ENCODE data around the gene C17orf114. TPM values are rescaled to one million over a fixed set of nuclear protein-coding genes. Genes with fewer than 3 reads are reported as not detected.

Gene C17orf114

DNA sequence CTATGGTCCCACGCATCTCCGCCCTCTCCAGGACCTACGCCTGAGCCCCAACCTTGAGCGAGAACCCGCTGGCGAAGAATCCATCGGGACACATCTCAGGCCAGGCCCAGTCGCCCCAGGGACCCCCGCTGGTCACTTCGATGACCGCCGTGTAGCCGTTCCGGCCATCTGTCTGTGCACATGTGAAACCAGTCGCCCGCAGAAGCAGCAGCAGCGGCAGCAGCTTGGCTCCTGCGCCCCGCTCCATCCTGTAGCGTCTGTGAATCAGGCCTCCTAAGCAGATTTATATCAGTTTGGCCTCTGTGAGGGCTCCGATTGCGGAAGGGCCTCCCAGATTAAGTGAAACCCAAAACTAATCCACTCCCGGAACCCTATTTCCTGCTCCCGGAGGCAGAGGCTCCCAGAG lies 16.0 kb downstream of the C17orf114 start, which contains the start of gene VMO1:
VMO1 (minus strand) TSS at position 259 of the 406 bp plus-strand sequence; CDS start at position 247, 12 bp downstream.
- DNase-seq, result peak; percentile 38

DNA sequence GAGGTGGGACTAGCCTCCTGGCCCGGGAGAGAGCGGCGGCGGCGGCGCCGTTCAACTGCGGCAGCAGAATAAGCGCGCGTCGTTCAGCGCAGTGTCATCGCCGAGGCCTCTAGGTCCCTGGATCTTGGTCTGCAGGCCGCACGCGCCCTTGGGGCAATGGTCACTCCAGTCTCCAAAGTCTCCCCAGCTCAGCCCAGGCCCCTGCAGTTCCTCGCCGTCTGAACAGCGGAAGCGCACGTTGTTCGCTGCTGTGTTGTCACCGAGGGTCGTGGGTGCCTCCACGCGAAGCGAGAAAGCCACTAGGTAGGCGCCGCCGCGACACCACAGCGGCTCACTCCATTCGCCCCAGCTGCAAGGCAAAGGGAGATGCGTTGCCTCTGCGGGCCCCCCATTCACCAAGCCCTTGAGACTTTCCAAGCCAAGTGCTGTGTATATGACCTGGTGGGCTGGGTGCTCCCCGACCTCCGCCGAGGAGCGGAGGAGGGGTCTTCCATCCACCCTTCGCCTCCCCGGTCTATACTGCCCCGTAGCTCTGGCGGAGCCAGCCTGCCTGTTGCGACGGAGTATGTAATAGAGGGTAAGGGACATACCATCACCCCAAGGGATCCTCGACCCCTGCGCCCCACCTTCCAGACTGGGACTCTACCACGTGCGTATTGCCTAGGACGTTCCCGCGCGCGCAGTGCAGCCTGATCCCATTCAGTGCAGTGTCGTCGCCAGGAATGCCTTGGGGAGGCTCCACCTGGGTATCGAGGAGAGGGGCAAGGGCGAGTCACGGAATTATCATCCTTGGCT lies 16.6 kb downstream of the C17orf114 start:
- peak; percentile 25 for DNase-seq

DNA sequence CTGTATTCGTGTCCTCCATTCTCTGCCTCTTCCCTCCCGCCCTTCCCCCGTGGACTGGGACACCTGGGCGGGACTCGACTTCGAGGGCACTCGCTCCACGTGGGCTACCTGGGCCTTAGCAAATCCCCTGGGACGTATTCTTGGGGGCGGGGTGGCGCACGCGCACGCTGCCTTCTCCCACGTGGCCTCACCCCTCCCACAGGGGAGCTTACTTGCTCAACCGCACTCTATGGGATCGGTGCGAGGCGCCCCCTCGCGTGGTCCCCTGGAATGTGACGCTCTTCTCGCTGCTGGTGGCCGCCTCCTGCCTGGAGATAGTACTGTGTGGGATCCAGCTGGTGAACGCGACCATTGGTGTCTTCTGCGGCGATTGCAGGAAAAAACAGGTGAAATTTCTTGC lies 19.5 kb downstream of the C17orf114 start:
- peak; percentile 27 for DNase-seq

DNA sequence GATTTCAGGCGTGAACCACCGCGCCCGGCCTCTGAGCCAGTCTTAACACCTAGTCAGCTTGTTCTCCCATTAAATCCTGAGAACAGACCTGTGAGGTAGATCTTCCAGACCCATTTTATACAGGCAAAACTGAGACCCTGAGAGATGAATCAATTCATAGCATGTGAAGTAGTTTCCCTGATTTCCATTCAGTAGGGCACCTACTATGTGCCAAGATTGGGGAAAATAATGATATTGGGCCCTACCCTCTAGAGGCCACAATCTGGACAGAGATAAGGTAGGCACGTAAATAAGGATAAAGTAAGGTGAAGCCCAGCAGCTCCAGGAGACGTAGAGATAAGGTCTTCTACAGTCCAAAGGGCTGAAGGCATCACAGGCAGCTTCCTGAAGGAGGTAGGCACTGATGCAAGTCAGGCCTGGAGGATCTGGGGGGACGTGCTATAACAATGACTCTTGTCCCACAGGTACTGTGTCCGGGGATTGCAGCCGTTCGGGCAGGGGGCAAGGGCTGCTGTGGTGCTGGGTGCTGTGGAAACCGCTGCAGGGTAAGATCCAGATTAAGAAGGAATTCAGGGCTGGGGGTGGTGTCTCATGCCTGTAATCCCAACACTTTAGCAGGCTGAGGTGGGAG lies 21.7 kb downstream of the C17orf114 start:
- DNase-seq, result no peak

DNA sequence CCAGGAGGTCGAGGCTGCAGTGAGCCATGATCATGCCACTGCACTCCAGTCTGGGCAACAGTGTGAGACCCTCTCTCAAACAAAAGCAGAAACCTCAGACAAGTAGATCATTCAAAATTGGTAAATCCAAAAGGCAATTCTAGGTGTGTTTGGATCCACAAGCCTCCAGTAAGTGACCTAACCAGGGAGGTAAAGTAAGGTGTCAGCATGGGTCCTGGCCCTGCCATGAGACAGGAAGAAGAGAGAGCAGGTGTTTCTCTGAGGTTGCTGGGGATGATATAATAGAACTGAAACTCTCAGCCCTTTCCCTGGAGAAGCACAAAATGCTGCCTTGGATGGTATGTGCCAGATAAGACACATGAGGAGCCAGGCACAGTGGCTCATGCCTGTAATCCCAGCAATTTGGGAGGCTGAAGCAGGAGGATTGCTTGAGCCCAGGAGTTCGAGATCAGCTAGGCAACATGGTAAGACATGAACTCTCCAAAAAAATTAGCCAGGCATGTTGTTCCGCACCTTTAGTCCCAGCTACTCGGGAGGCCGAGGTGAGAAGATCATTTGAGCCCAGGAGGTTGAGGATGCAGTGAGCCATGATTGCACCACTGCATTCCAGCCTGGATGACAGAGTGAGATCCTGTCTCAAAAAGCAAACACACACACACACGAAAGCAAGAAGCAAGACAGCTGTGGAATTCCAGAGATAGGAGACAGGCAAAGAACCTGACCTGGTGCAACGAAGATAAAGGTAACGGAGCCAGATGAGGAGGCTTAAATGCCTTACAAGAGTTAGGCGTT lies 24.0 kb downstream of the C17orf114 start:
- no peak for DNase-seq

DNA sequence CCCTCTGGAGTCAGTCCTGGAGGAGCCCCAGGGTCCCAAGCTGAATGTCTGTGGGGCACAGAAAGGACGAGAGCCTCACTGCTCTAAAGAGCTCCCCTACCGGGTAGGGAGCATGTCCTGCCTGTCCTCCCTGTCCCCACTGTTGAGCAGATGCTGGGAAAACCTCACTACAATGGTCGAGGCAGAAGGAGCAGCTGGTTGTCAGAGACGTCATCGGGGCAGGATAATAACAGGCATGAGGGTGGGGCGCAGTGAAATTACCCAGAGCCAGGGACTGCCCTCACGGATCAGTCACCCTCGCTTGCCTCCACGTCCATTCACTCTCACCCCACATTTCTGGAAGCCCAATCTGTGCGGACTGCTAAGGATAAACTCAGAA lies 29.9 kb downstream of the C17orf114 start:
- DNase-seq, result no peak

DNA sequence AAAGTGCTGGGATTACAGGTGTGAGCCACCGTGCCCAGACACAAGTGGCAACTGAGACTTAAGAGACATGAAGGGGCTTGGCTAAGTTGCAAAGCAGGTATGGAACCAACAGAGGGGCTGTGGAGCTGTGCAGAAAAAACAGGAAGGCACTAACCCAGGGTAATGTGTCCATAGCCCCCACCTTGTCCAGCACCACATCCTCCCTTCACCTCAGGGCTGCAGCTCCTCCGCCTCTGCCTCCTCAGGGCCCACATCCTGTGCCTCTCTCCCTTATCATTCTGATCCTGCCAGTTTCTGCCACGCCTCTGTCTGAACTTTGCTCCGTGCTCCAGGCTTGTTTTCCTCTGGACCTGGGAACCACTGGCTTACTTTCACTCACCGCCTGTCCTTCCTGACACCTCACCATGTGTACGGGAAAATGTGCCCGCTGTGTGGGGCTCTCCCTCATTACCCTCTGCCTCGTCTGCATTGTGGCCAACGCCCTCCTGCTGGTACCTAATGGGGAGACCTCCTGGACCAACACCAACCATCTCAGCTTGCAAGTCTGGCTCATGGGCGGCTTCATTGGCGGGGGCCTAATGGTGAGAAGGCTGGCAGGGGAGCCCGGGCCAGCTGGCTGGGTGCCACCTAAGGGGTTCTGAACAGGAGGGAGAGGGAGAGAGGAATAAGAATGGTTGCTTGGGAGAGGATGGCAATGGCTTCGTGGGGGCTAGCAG lies 30.5 kb downstream of the C17orf114 start, which contains the start of gene TM4SF5:
TM4SF5 (plus strand) TSS at position 368 of the 716 bp plus-strand sequence; CDS start at position 405, 37 bp downstream.
- DNase-seq, result no peak

DNA sequence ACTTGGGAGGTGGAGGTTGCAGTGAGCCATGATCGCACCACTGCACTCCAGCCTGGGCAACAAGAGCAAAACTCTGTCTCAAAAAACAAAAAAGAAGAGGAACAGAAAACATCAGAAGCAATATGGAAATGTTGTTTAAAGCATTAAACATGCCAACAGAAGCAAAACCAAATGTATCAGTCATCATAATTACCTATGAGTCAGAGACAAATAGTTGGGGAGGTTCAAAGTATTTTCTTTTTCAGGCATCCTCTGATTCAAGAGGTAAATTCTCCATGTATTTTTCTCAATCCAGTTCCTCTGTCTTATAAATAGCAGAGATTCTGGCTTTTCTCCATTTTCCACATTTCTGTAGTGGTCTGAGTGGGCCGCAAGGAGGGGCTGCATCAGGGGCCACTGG lies 32.5 kb downstream of the C17orf114 start:
- no peak for DNase-seq

DNA sequence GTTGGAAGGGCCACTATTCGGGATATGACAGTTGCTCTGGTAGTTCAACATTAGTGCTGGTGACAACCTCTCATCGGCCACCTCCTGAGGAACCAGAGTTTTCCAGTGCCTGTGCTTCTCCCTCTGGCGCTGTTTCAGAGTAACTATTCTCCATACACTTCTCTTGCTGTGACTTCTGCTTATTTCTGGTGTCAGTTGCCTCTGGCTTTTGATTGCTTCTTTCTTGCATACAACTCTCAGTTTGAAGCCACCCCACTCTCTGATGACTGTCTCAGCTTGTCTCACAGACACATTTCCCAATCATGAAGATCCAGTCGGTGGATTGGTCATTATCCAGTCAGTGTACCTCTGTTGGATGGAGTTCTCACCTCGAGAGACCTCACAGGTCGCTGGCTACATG lies 33.8 kb downstream of the C17orf114 start:
- DNase-seq, result no peak

DNA sequence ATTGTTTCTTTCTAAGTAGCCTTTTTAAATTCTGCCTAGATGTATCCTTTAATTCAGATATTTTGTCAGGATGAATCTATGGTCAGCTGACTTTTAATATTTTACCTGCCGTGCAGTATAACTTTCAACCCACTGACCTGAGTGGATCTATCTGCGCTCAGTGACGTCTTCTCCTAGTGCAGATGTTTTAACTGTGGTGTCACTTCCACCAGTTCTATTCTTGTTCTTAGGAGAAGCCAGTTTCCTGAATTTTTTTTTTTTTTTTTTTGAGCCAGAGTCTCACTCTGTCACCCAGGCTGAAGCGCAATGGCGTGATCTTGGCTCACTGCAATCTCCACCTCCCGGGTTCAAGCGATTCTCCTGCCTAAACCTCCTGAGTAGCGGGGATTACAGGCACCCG lies 35.4 kb downstream of the C17orf114 start:
- DNase-seq, result no peak

DNA sequence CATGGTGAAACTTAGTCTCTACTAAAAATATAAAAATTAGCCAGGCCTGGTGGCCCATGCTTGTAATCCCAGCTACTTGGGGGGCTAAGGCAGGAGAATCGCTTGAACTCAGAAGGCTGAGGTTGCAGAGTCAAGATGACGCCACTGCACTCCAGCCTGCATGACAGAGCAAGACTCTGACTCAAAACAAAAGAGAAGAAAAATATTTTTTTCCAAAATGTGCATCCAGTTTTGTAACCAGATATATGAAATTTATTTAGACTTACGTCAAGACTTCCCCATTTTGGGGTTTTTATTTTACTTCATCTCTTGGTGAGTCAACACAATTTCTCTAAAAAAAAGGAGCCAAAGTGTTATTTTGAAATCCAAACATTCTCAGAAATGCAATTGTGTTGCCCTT lies 35.9 kb downstream of the C17orf114 start:
- DNase-seq, result no peak

DNA sequence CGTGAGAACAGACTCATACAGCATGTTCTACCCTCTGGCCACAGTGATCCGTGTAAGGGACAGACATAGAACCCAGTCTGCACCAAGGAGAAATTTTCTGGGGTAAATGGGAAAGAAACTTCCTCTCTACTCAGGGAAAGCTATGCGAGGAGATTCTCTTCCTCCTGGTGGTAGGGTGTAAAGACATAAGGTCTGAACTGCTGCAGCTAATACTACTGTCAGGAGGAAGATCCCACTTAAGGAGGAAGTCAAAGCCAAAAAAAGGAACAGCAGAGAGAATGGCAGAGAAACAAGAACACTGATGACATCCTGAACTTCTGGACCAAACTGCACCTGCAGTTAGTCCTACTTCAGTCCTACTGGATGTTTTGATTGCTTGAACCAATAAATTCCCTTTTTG lies 37.5 kb downstream of the C17orf114 start:
- no peak for DNase-seq

DNA sequence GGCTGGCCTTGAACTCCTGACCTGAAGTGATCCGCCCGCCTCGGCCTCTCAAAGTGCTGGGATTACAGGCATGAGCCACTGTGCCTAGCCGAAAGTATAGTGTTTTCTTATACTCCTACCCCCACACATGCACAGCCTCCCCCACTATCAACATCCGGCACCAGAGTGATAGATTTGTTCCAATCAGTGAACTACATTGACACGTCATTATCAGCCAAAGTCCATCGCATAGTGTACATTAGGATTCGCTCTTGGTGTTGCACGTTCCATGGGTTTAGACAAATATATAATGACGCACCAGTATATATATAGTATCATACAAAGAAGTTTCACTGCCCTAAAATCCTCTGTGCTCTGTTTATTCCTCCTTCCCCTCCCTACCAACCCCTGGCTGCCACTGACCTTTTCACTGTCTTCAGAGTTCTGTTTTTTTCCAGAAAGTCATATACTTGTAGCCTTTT lies 42.3 kb downstream of the C17orf114 start:
- DNase-seq, result no peak

DNA sequence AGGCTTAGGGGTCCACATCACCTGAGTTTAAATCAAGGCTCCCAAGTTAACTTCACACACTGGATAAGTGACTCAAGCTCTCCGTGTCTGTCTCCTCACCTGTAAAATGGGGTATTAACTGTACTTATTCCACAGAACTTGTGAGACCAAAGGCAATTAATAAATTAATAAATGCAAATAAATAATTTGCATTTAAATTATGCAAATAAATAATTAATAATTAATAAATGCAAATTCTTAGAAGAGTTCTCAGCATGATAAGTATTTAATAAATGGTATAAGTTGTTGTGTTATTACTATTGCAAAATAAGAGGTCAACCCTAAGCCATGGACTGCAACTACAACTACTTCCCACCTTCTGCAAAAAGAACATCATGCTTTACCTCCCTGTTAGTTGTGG lies 48.7 kb downstream of the C17orf114 start:
- DNase-seq, result no peak

DNA sequence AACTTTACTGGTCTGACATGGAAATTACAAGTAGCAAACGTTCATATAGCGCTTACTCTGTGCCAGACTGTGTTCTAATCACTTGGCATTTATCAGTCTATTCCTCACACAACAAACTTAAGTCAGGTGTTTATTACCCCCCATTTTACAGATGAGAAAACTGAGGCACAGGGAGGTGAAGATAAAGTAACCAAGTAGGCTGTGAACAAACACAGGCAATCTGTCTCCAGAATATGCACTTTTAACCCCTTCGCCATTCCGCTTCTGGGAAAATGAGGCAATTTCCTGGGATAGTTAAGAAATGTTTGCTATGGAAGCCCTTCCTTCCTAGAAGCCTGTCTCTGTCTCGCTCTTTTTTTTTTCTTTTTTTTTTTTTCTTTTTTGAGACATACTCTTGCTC lies 50.2 kb downstream of the C17orf114 start:
- peak; percentile 50 for DNase-seq

Other genes starting within 250 kb of the C17orf114 start
- gene MYBBP1A, start 246.9 kb downstream of the C17orf114 start, total RNA-seq, result 32.2 and 52.0 TPM in 2 replicates
- not detected in 2 replicates for gene GGT6, start 241.8 kb downstream of the C17orf114 start, total RNA-seq
- gene SMTNL2, start 217.8 kb downstream of the C17orf114 start, total RNA-seq, result under 0.01 TPM in 1 of 2 replicates, not detected in the other
- not detected in 2 replicates for gene ALOX15, start 160.7 kb downstream of the C17orf114 start, total RNA-seq
- 33.5 and 64.0 TPM in 2 replicates for gene PELP1, start 98.2 kb downstream of the C17orf114 start, total RNA-seq
- 6.6 and 9.6 TPM in 2 replicates for gene ARRB2, start 91.7 kb downstream of the C17orf114 start, total RNA-seq
- 12.1 TPM in 2 replicates for gene MED11, start 70.9 kb downstream of the C17orf114 start, total RNA-seq
- 0.05 TPM in 1 of 2 replicates, not detected in the other for gene ZMYND15, start 62.5 kb downstream of the C17orf114 start, total RNA-seq
- 1.5 and 2.2 TPM in 2 replicates for gene CXCL16, start 62.4 kb downstream of the C17orf114 start, total RNA-seq
- gene TM4SF5, start 30.4 kb downstream of the C17orf114 start, total RNA-seq, result not detected in 2 replicates
- 0.51 TPM in 1 of 2 replicates, not detected in the other for gene VMO1, start 16.0 kb downstream of the C17orf114 start, total RNA-seq
- not detected in 2 replicates for gene GLTPD2, start 13.4 kb downstream of the C17orf114 start, total RNA-seq
- 157 and 202 TPM in 2 replicates for gene PSMB6, start 6.2 kb downstream of the C17orf114 start, total RNA-seq
- gene PLD2, start 4.8 kb upstream of the C17orf114 start, total RNA-seq, result 35.1 and 47.2 TPM in 2 replicates
- 44.9 and 58.2 TPM in 2 replicates for gene MINK1, start 31.0 kb upstream of the C17orf114 start, total RNA-seq
- gene C17orf107, start 97.2 kb upstream of the C17orf114 start, total RNA-seq, result 0.68 and 1.1 TPM in 2 replicates
- gene CHRNE, start 100.8 kb upstream of the C17orf114 start, total RNA-seq, result 0.85 and 3.6 TPM in 2 replicates
- not detected in 2 replicates for gene GP1BA, start 129.9 kb upstream of the C17orf114 start, total RNA-seq
- 59.2 and 67.8 TPM in 2 replicates for gene SLC25A11, start 137.7 kb upstream of the C17orf114 start, total RNA-seq
- gene RNF167, start 137.9 kb upstream of the C17orf114 start, total RNA-seq, result 13.6 and 23.7 TPM in 2 replicates
- 298 and 729 TPM in 2 replicates for gene PFN1, start 146.2 kb upstream of the C17orf114 start, total RNA-seq
- 3.3 and 7.0 TPM in 2 replicates for gene ENO3, start 148.8 kb upstream of the C17orf114 start, total RNA-seq
- 57.5 and 64.1 TPM in 2 replicates for gene SPAG7, start 165.5 kb upstream of the C17orf114 start, total RNA-seq
- gene CAMTA2, start 185.3 kb upstream of the C17orf114 start, total RNA-seq, result 4.9 and 11.4 TPM in 2 replicates
- gene INCA1, start 195.2 kb upstream of the C17orf114 start, total RNA-seq, result 0.33 and 0.34 TPM in 2 replicates
- gene KIF1C, start 195.6 kb upstream of the C17orf114 start, total RNA-seq, result 105 and 189 TPM in 2 replicates
- gene SLC52A1, start 233.1 kb upstream of the C17orf114 start, total RNA-seq, result 0.17 and 0.47 TPM in 2 replicates

Measured in dermis blood vessel endothelial cell (primary cell).